Thyroid gland (tissue), 4 donors: ENCODE results near the gene TAB2. TPM values are rescaled to one million over a fixed set of nuclear protein-coding genes. Genes with fewer than 3 reads are reported as not detected.

Experiments
- DNase-seq, 2 donors: peaks; one replicate each; pipeline ENCODE4 v3.0.0-alpha.2; 2019
- H3K27ac ChIP-seq, 3 donors: fragments of 200-600 bp; sonication (generic); 1 replicate in 2 of 3; 2 replicates in 1 of 3; pipeline ENCODE4 v1.5.1; 2016 to 2019; ENCODE audit warnings: mild to moderate bottlenecking in 1 of 3, moderate library complexity in 1 of 3
- H3K27me3 ChIP-seq: fragments of 200-600 bp; sonication (generic); one replicate; pipeline ENCODE4 v1.5.1; 2019
- H3K36me3 ChIP-seq, 2 donors: fragments of 200-600 bp; sonication (generic); one replicate each; pipeline ENCODE4 v1.5.1; 2016 to 2019
- H3K4me1 ChIP-seq, 2 donors: fragments of 200-600 bp; sonication (generic); one replicate each; pipeline ENCODE4 v1.5.1; 2017 to 2019
- H3K4me3 ChIP-seq, 3 donors: fragments of 200-600 bp; sonication (generic); replicated peaks in 1 of 3; 1 replicate in 2 of 3; 2 replicates in 1 of 3; pipeline ENCODE4 v1.5.1; 2016; ENCODE audit warnings: mild to moderate bottlenecking in 1 of 3
- H3K9me3 ChIP-seq: fragments of 200-600 bp; sonication (generic); one replicate; pipeline ENCODE4 v1.5.1; 2017
- CTCF ChIP-seq, 6 experiments: fragments of 200-600 bp in 3 of 6; fragments of 450-650 bp in 3 of 6; sonication (generic) in 3 of 6; IDR thresholded peaks; one replicate each; pipeline ENCODE4 v1.5.1; 2016 to 2019; ENCODE audit warnings: antibody characterized with exemption in 6 of 6, mild to moderate bottlenecking in 2 of 6, inconsistent platforms in 1 of 6, moderate library complexity in 1 of 6
- POLR2A ChIP-seq, 2 donors: fragments of 450-650 bp; IDR thresholded peaks; one replicate each; pipeline ENCODE4 v1.6.1; 2017; ENCODE audit warnings: antibody characterized with exemption in 2 of 2, mild to moderate bottlenecking in 2 of 2, moderate library complexity in 1 of 2
- WGBS, 2 donors: methylation state at CpG; one replicate each; pipeline ENCODE4 v1.1.5; 2017; 5-methylcytosine and 5-hydroxymethylcytosine counted together
- intact Hi-C: fragments of 100-400 bp; cut with DNase I; formaldehyde crosslinking; loops from one replicate; pipeline ENCODE4 v1.15.1; 2023
- total RNA-seq, 4 donors: library from RNA; depleted of rRNA; stranded (reverse); fragments of >200 nt; gene quantifications; one replicate each; pipeline ENCODE4 v1.2.3, GENCODE V29; 2016

TAB2 gene
- total RNA-seq, 4 donors from 2014 or later = 58.5 to 74.3 (median 64.7) TPM

- H3K4me1 ChIP-seq = peaks cover 37 to 39% of the 10 kb centered on the region in 2 donors
- intact Hi-C loops = no loop called here
- H3K4me3 ChIP-seq = no peak overlapping the region
- DNase-seq = no peak
- no peaks in the 10 kb centered on the region for H3K9me3 ChIP-seq
- no peaks in the 10 kb centered on the region for H3K36me3 ChIP-seq
- no peaks in the 10 kb centered on the region for H3K27me3 ChIP-seq
- no peak overlapping the region for H3K27ac ChIP-seq
- no peak for TF ChIP-seq POLR2A (IDR thresholded peaks at IDR 0.05)
- no peak for TF ChIP-seq CTCF (IDR thresholded peaks at IDR 0.05)
- WGBS, 2 donors = 92 to 95% methylated on average over 3 of the region's 3 CpGs
Observed at GRCh38 chr6:149325648-149326236, 8.2 kb downstream of the TAB2 start.

- no peaks in the 10 kb centered on the region for H3K9me3 ChIP-seq
- no peak for TF ChIP-seq POLR2A (IDR thresholded peaks at IDR 0.05)
- no peak for TF ChIP-seq CTCF (IDR thresholded peaks at IDR 0.05)
- intact Hi-C loops = no loop called here
- 80 to 82% methylated on average over 2 of the region's 2 CpGs for WGBS, 2 donors
- no peak overlapping the region for H3K27ac ChIP-seq
- H3K4me1 ChIP-seq = peaks cover 42 to 48% of the 10 kb centered on the region in 2 donors
- H3K36me3 ChIP-seq = no peaks in the 10 kb centered on the region
- no peak overlapping the region for H3K4me3 ChIP-seq
- no peaks in the 10 kb centered on the region for H3K27me3 ChIP-seq
- no peak for DNase-seq
Observed at GRCh38 chr6:149327638-149328037, 10.1 kb downstream of the TAB2 start.

- H3K9me3 ChIP-seq = no peaks in the 10 kb centered on the region
- WGBS, 2 donors = 97 to 99% methylated on average over 4 of the region's 4 CpGs
- no peak overlapping the region for H3K4me3 ChIP-seq
- TF ChIP-seq CTCF (IDR thresholded peaks at IDR 0.05) (no peak), POLR2A (IDR thresholded peaks at IDR 0.05) (no peak)
- intact Hi-C loops = no loop called here
- no peaks in the 10 kb centered on the region for H3K27me3 ChIP-seq
- H3K27ac ChIP-seq = no peak overlapping the region
- DNase-seq = no peak
- peaks cover 46 to 52% of the 10 kb centered on the region in 2 donors for H3K4me1 ChIP-seq
- no peaks in the 10 kb centered on the region for H3K36me3 ChIP-seq
Observed at GRCh38 chr6:149328083-149328482, 10.6 kb downstream of the TAB2 start.

- H3K4me3 ChIP-seq = no peak overlapping the region
- TF ChIP-seq POLR2A (IDR thresholded peaks at IDR 0.05) = no peak
- TF ChIP-seq CTCF (IDR thresholded peaks at IDR 0.05) = no peak
- 73 to 76% methylated on average over 1 of the region's 1 CpG for WGBS, 2 donors
- no peaks in the 10 kb centered on the region for H3K9me3 ChIP-seq
- peaks cover 43 to 55% of the 10 kb centered on the region in 2 donors for H3K4me1 ChIP-seq
- no peak for DNase-seq
- no peak overlapping the region for H3K27ac ChIP-seq
- H3K36me3 ChIP-seq = no peaks in the 10 kb centered on the region
- no peaks in the 10 kb centered on the region for H3K27me3 ChIP-seq
- intact Hi-C loops = no loop called here
Observed at GRCh38 chr6:149329529-149329928, 12.0 kb downstream of the TAB2 start.

GRCh38 chr6:149330133-149330532, 12.6 kb downstream of the TAB2 start:
- Histone ChIP-seq H3K27me3 (no peaks in the 10 kb centered on the region), H3K4me1 (peaks cover 43 to 55% of the 10 kb centered on the region in 2 donors), H3K27ac (no peak overlapping the region), H3K4me3 (no peak overlapping the region), H3K9me3 (no peaks in the 10 kb centered on the region), H3K36me3 (no peaks in the 10 kb centered on the region)
- TF ChIP-seq CTCF (IDR thresholded peaks at IDR 0.05) (no peak), POLR2A (IDR thresholded peaks at IDR 0.05) (no peak)
- intact Hi-C loops = no loop called here
- no peak for DNase-seq
- WGBS, 2 donors = 75 to 81% methylated on average over 2 of the region's 2 CpGs
